Astrocyte (in vitro differentiated cells and primary cell): ENCODE results near the gene ABI1. TPM values are rescaled to one million over a fixed set of nuclear protein-coding genes. Genes with fewer than 3 reads are reported as not detected.

Experiments
- DNase-seq: peaks from one replicate; pipeline ENCODE4 v3.0.0-alpha.2; 2010; ENCODE audit warnings: low read depth
- FAIRE-seq: peaks from 2 replicates; lab custom pipeline; 2011; peaks lifted over from hg19 to GRCh38; lab: Jason Lieb, UNC
- H2AFZ ChIP-seq: 2 replicates; pipeline ENCODE4 v1.6.0; 2012; ENCODE audit warnings: low read depth, low read length, inconsistent platforms
- H3K27ac ChIP-seq: 2 replicates; pipeline ENCODE4 v1.5.1; 2011; ENCODE audit warnings: low read depth, low read length, inconsistent platforms
- H3K27me3 ChIP-seq: 2 replicates; pipeline ENCODE4 v1.6.0; 2011; ENCODE audit warnings: low read length, inconsistent platforms; ENCODE audit not compliant: insufficient read depth
- H3K36me3 ChIP-seq: 2 replicates; pipeline ENCODE4 v1.5.1; 2011; ENCODE audit warnings: low read length, inconsistent platforms; ENCODE audit not compliant: insufficient read depth
- H3K4me1 ChIP-seq: 2 replicates; pipeline ENCODE4 v1.5.1; 2011; ENCODE audit warnings: low read length, inconsistent platforms; ENCODE audit not compliant: insufficient read depth
- H3K4me2 ChIP-seq: 2 replicates; pipeline ENCODE4 v1.6.0; 2012; ENCODE audit warnings: low read length, inconsistent platforms
- H3K4me3 ChIP-seq: 2 replicates; pipeline ENCODE4 v1.5.1; 2011; ENCODE audit warnings: low read depth, mild to moderate bottlenecking, low read length, inconsistent platforms; ENCODE audit not compliant: insufficient read depth
- H3K79me2 ChIP-seq: 2 replicates; pipeline ENCODE4 v1.6.0; 2012; ENCODE audit warnings: mild to moderate bottlenecking, low read length, inconsistent platforms; ENCODE audit not compliant: insufficient read depth
- H3K9ac ChIP-seq: 2 replicates; pipeline ENCODE4 v1.6.0; 2012; ENCODE audit warnings: mild to moderate bottlenecking, low read length, inconsistent platforms
- H3K9me3 ChIP-seq: 2 replicates; pipeline ENCODE4 v1.5.1; 2012; ENCODE audit warnings: low read depth, mild to moderate bottlenecking, low read length, inconsistent platforms; ENCODE audit not compliant: insufficient read depth
- H4K20me1 ChIP-seq: 2 replicates; pipeline ENCODE4 v1.6.0; 2012; ENCODE audit warnings: low read length, inconsistent platforms; ENCODE audit not compliant: insufficient read depth
- H3K27ac Mint-ChIP-seq: one replicate; pipeline ENCODE4 v1.8.0; 2021; ENCODE audit warnings: mild to moderate bottlenecking, mixed read lengths; ENCODE audit not compliant: unreplicated experiment
- H3K27me3 Mint-ChIP-seq: one replicate; pipeline ENCODE4 v1.8.0; 2021; ENCODE audit warnings: low read depth, mixed read lengths; ENCODE audit not compliant: unreplicated experiment
- H3K36me3 Mint-ChIP-seq: one replicate; pipeline ENCODE4 v1.8.0; 2021; ENCODE audit warnings: low read depth, mixed read lengths; ENCODE audit not compliant: unreplicated experiment
- H3K4me1 Mint-ChIP-seq: one replicate; pipeline ENCODE4 v1.8.0; 2021; ENCODE audit warnings: low read depth, mixed read lengths; ENCODE audit not compliant: unreplicated experiment
- H3K4me3 Mint-ChIP-seq: one replicate; pipeline ENCODE4 v1.8.0; 2021; ENCODE audit warnings: mild to moderate bottlenecking, moderate library complexity, mixed read lengths; ENCODE audit not compliant: unreplicated experiment
- H3K9me3 Mint-ChIP-seq: one replicate; pipeline ENCODE4 v1.8.0; 2021; ENCODE audit warnings: mild to moderate bottlenecking, mixed read lengths; ENCODE audit not compliant: unreplicated experiment
- EZH2 ChIP-seq: IDR thresholded peaks from 2 replicates; pipeline ENCODE4 v1.6.1; 2012; ENCODE audit warnings: mild to moderate bottlenecking, low read length, inconsistent platforms; ENCODE audit not compliant: insufficient read depth
- total RNA-seq: library from RNA; stranded (reverse); gene quantifications from 2 replicates; pipeline ENCODE4 v1.2.1, GENCODE V29; 2021
- TF ChIP-seq, protein P1 (sequence below): IDR thresholded peaks from 2 replicates; pipeline ENCODE4 v1.5.1; 2011; ENCODE audit warnings: low read depth, mild to moderate bottlenecking, inconsistent platforms, low read length, moderate library complexity; ENCODE audit not compliant: insufficient read depth

ABI1 gene
- total RNA-seq, 1 donor from 2014 or later = 65.1 TPM

DNA sequence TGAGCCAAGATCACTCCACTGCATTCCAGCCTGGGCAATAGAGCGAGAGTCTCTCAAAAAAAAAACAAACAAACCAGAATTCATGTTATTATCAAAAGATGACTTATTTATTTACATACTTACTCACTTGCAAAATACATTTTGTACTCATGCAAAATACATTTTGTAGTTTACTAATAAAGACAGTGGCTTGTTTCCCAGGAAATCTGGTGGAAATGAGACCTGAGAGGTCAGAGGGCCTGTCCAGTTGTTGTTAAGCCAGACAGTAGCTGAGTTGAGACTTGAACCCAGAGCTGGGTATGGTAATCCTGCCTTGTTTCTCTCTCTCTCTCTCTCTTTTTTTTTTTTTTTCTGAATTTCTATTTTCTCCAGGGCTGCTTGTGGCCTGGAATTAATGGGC is 133.8 kb downstream of the ABI1 start:
- peaks cover 18% of the 10 kb centered on the region for H3K36me3 ChIP-seq
- TF ChIP-seq, protein P1, sequence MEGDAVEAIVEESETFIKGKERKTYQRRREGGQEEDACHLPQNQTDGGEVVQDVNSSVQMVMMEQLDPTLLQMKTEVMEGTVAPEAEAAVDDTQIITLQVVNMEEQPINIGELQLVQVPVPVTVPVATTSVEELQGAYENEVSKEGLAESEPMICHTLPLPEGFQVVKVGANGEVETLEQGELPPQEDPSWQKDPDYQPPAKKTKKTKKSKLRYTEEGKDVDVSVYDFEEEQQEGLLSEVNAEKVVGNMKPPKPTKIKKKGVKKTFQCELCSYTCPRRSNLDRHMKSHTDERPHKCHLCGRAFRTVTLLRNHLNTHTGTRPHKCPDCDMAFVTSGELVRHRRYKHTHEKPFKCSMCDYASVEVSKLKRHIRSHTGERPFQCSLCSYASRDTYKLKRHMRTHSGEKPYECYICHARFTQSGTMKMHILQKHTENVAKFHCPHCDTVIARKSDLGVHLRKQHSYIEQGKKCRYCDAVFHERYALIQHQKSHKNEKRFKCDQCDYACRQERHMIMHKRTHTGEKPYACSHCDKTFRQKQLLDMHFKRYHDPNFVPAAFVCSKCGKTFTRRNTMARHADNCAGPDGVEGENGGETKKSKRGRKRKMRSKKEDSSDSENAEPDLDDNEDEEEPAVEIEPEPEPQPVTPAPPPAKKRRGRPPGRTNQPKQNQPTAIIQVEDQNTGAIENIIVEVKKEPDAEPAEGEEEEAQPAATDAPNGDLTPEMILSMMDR = no peak
- Mint-ChIP-seq H3K4me3 (no peak overlapping the region), H3K9me3 (no peaks in the 10 kb centered on the region), H3K4me1 (no peaks in the 10 kb centered on the region), H3K27me3 (no peaks in the 10 kb centered on the region), H3K27ac (no peak overlapping the region), H3K36me3 (peaks cover under 1% of the 10 kb centered on the region)
- H3K4me1 ChIP-seq = no peaks in the 10 kb centered on the region
- H2AFZ ChIP-seq = no peak overlapping the region
- no peaks in the 10 kb centered on the region for H3K9me3 ChIP-seq
- no peak for FAIRE-seq
- no peaks in the 10 kb centered on the region for H4K20me1 ChIP-seq
- H3K79me2 ChIP-seq = no peaks in the 10 kb centered on the region
- no peak for DNase-seq
- H3K9ac ChIP-seq = no peak overlapping the region
- no peak overlapping the region for H3K4me3 ChIP-seq
- H3K27me3 ChIP-seq = no peaks in the 10 kb centered on the region
- no peak overlapping the region for H3K27ac ChIP-seq
- no peak overlapping the region for H3K4me2 ChIP-seq

DNA sequence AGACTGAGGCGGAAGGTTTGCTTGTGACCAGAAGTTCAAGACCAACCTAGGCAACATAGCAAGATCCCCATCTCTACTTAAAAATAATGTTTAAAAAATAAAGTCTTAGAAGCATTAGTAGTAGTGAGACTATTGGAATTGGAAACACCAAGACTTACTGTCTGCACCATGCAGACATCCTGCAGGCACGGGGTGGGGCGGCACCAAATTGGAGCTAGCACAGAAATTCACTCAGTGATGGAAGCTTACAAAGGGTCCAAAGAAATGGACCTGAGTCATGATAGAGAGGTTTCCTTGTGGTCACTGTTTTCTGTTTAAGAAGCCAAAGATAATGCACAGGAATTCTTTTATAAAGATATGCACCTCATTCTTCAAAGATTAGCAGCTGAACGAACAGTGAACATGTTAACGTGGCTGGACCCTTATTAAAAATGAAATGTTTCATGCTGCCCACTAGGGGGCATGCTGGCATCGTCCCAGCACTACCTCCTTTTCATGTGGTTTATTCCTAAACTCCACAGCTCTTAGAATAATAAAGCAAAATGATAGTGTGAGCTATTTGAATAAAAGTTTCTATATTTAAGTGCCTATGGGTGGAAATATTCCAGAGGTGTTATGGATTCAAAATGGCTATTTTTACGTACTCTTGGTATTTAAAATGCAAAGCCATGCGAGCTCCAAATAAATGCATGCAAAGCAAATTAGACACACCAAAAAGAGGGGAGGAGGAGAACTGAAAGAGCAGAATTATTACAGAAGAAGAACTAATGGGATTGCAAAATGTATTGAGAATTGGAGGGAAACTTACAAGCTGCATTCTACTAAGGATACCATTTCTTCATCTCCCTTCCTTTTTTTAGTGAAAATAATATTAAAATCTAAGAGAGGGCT is 134.7 kb downstream of the ABI1 start:
- Mint-ChIP-seq H3K27me3 (no peaks in the 10 kb centered on the region), H3K27ac (no peak overlapping the region)

More for the DNA sequence above, 134.7 kb downstream of the ABI1 start:
- no peaks in the 10 kb centered on the region for H3K4me1 Mint-ChIP-seq
- peaks cover 16% of the 10 kb centered on the region for H3K36me3 ChIP-seq
- H3K4me3 ChIP-seq = no peak overlapping the region
- H3K27me3 ChIP-seq = no peaks in the 10 kb centered on the region
- H3K36me3 Mint-ChIP-seq = no peaks in the 10 kb centered on the region
- no peak overlapping the region for H2AFZ ChIP-seq
- no peak overlapping the region for H3K4me2 ChIP-seq
- no peaks in the 10 kb centered on the region for H3K79me2 ChIP-seq
- no peaks in the 10 kb centered on the region for H3K4me1 ChIP-seq
- no peak overlapping the region for H3K9ac ChIP-seq
- H3K9me3 ChIP-seq = no peaks in the 10 kb centered on the region
- no peaks in the 10 kb centered on the region for H3K9me3 Mint-ChIP-seq
- no peaks in the 10 kb centered on the region for H4K20me1 ChIP-seq
- DNase-seq = peak; percentile 60
- no peak overlapping the region for H3K27ac ChIP-seq
- no peak overlapping the region for H3K4me3 Mint-ChIP-seq
- TF ChIP-seq, protein P1 = peak; percentile 92
- no peak for TF ChIP-seq EZH2
- peak; percentile 41 for FAIRE-seq
